Embryonic facial prominence (tissue), 1 donor: ENCODE results near the gene MAPK12.
A peak's percentile ranks its signal among the peaks of the same experiment; 100 is the strongest.

ENCODE experiments used
- DNase-seq: peaks from one replicate; pipeline ENCODE4 v3.0.0-alpha.2; 2016; ENCODE audit errors: extremely low spot score

MAPK12 gene

GRCh38 chr22:50252082-50253045, 9.1 kb downstream of the MAPK12 start:
- no peak for DNase-seq

GRCh38 chr22:50251477-50252081, 9.9 kb downstream of the MAPK12 start:
- no peak for DNase-seq

GRCh38 chr22:50250555-50251476, 10.7 kb downstream of the MAPK12 start, which contains the start of gene HDAC10:
Gene HDAC10, minus strand, starts transcription at chr22:50251265. Its CDS starts 233 bp downstream, at chr22:50251032.
- no peak for DNase-seq

- DNase-seq: no peak
These were observed 11.3 kb downstream of the MAPK12 start for GRCh38 chr22:50250249-50250554.

GRCh38 chr22:50249341-50250248, 11.9 kb downstream of the MAPK12 start:
- DNase-seq: no peak

- DNase-seq: no peak
These were observed 13.0 kb downstream of the MAPK12 start for GRCh38 chr22:50248196-50249081.

- no peak for DNase-seq
These were observed 13.7 kb downstream of the MAPK12 start for GRCh38 chr22:50247748-50248147.

GRCh38 chr22:50246242-50247175, 15.0 kb downstream of the MAPK12 start:
- DNase-seq: no peak

- no peak for DNase-seq
These were observed 16.0 kb downstream of the MAPK12 start for GRCh38 chr22:50245214-50246072.

- peak; percentile 82 for DNase-seq
These were observed 16.9 kb downstream of the MAPK12 start, which contains the start of gene TUBGCP6 for GRCh38 chr22:50244420-50245213. Gene TUBGCP6, minus strand, starts transcription at chr22:50245023. Its CDS starts 564 bp downstream, at chr22:50244459.

GRCh38 chr22:50243685-50244419, 17.6 kb downstream of the MAPK12 start:
- DNase-seq: no peak

- no peak for DNase-seq
These were observed 19.0 kb downstream of the MAPK12 start for GRCh38 chr22:50242406-50242949.

GRCh38 chr22:50238755-50239154, 22.7 kb downstream of the MAPK12 start:
- no peak for DNase-seq

GRCh38 chr22:50236731-50237409, 24.6 kb downstream of the MAPK12 start:
- no peak for DNase-seq

- DNase-seq: no peak
These were observed 28.3 kb downstream of the MAPK12 start for GRCh38 chr22:50233223-50233622.
